ENCODE measurements around the gene TBX3.

The TBX3 gene

GRCh38 chr12:114696443-114697242 lies 12.7 kb upstream of the TBX3 start:
- no peak for DNase-seq

GRCh38 chr12:114695305-114695592 lies 11.3 kb upstream of the TBX3 start:
- no peak for DNase-seq

- DNase-seq = no peak
These were observed 10.7 kb upstream of the TBX3 start for GRCh38 chr12:114694436-114695304.

- DNase-seq = no peak
These were observed 9.6 kb upstream of the TBX3 start for GRCh38 chr12:114693532-114693931.

- no peak for DNase-seq
These were observed 9.1 kb upstream of the TBX3 start for GRCh38 chr12:114693059-114693531.

GRCh38 chr12:114692186-114693058 lies 8.4 kb upstream of the TBX3 start:
- DNase-seq = no peak

GRCh38 chr12:114691763-114692185 lies 7.8 kb upstream of the TBX3 start:
- DNase-seq = no peak

- DNase-seq = no peak
These were observed 7.2 kb upstream of the TBX3 start for GRCh38 chr12:114691196-114691595.

- DNase-seq = no peak
These were observed 6.5 kb upstream of the TBX3 start for GRCh38 chr12:114690267-114691135.

- no peak for DNase-seq
These were observed 5.4 kb upstream of the TBX3 start for GRCh38 chr12:114689075-114689994.

- DNase-seq = no peak
These were observed 4.4 kb upstream of the TBX3 start for GRCh38 chr12:114688256-114688845.

GRCh38 chr12:114687802-114688201 lies 3.8 kb upstream of the TBX3 start:
- DNase-seq = no peak

GRCh38 chr12:114686773-114687500 lies 3.0 kb upstream of the TBX3 start:
- no peak for DNase-seq

GRCh38 chr12:114686426-114686772 lies 2.4 kb upstream of the TBX3 start:
- DNase-seq = no peak

- no peak for DNase-seq
These were observed 1.9 kb upstream of the TBX3 start for GRCh38 chr12:114685869-114686268.

- no peak for DNase-seq
These were observed 1.4 kb upstream of the TBX3 start for GRCh38 chr12:114685320-114685781.

- no peak for DNase-seq
These were observed 897 bp upstream of the TBX3 start for GRCh38 chr12:114684870-114685273.

- no peak for DNase-seq
These were observed 272 bp downstream of the TBX3 start for GRCh38 chr12:114683709-114684097.

GRCh38 chr12:114682785-114683708 lies 928 bp downstream of the TBX3 start:
- DNase-seq = no peak

Measured in COR-L47 (cell line).